Measurements from ENCODE around the gene CLEC4M. TPM values are rescaled to one million over a fixed set of nuclear protein-coding genes. Genes with fewer than 3 reads are reported as not detected.

CLEC4M gene
- total RNA-seq, 1 donor from 2014 or later = not detected

GRCh38 chr19:7783991-7784423 lies 21.0 kb downstream of the CLEC4M start:
- Histone ChIP-seq H2AFZ (replicated peaks) (no peak overlapping the region), H3K9me3 (ENCODE audit: low read depth) (no peaks in the 10 kb centered on the region), H3K79me2 (ENCODE audit: low read depth) (no peaks in the 10 kb centered on the region), H3F3A (ENCODE audit: low read depth) (peaks cover 14% of the 10 kb centered on the region), H3K4me3 (no peak overlapping the region), H3K4me1 (no peaks in the 10 kb centered on the region), H3K9ac (no peak overlapping the region), H3K4me2 (no peak overlapping the region), H4K20me1 (ENCODE audit: low read depth) (peaks cover 9% of the 10 kb centered on the region), H3K36me3 (no peaks in the 10 kb centered on the region), H3K27me3 (peaks cover 90% of the 10 kb centered on the region), H3K27ac (no peak overlapping the region)
- no peak for TF ChIP-seq EZH2phosphoT487 (IDR thresholded peaks at IDR 0.05)
- Mint-ChIP-seq H3K36me3 (no peaks in the 10 kb centered on the region), H3K27ac (no peak overlapping the region), H3K4me1 (no peaks in the 10 kb centered on the region), H3K27me3 (ENCODE audit: insufficient read depth, low read depth) (peaks cover 38% of the 10 kb centered on the region), H3K4me3 (no peak overlapping the region), H3K9me3 (peaks cover 7% of the 10 kb centered on the region)
- DNase-seq (ENCODE audit: low spot score) = no peak

- no peak for DNase-seq (ENCODE audit: low spot score)
- H3K27me3 ChIP-seq = peaks cover 98% of the 10 kb centered on the region
- no peak overlapping the region for H3K4me3 ChIP-seq
- TF ChIP-seq EZH2 (IDR thresholded peaks at IDR 0.05) = no peak
- TF ChIP-seq CTCF (IDR thresholded peaks at IDR 0.05) = no peak
- no peak for TF ChIP-seq EZH2phosphoT487 (IDR thresholded peaks at IDR 0.05)
- H3K36me3 ChIP-seq = no peaks in the 10 kb centered on the region
- H3K4me2 ChIP-seq = no peak overlapping the region
- peaks cover 41% of the 10 kb centered on the region for H3K27me3 Mint-ChIP-seq (ENCODE audit: insufficient read depth, low read depth)
- no peak overlapping the region for H3K27ac Mint-ChIP-seq
- H4K20me1 ChIP-seq (ENCODE audit: low read depth) = peaks cover 16% of the 10 kb centered on the region
- no peak overlapping the region for H3K9ac ChIP-seq
- peaks cover 7% of the 10 kb centered on the region for H3K9me3 Mint-ChIP-seq
- H3K9me3 ChIP-seq (ENCODE audit: low read depth) = no peaks in the 10 kb centered on the region
- peaks cover 14% of the 10 kb centered on the region for H3F3A ChIP-seq (ENCODE audit: low read depth)
- H3K4me1 ChIP-seq = peaks cover 5% of the 10 kb centered on the region
- H3K36me3 Mint-ChIP-seq = no peaks in the 10 kb centered on the region
- no peaks in the 10 kb centered on the region for H3K4me1 Mint-ChIP-seq
- H3K4me3 Mint-ChIP-seq = no peak overlapping the region
- H3K79me2 ChIP-seq (ENCODE audit: low read depth) = no peaks in the 10 kb centered on the region
- H2AFZ ChIP-seq (replicated peaks) = no peak overlapping the region
- H3K27ac ChIP-seq = no peak overlapping the region
Observed at GRCh38 chr19:7784856-7785255, 21.8 kb downstream of the CLEC4M start.

- H3K9me3 ChIP-seq (ENCODE audit: low read depth) = no peaks in the 10 kb centered on the region
- H3K36me3 ChIP-seq = no peaks in the 10 kb centered on the region
- Mint-ChIP-seq H3K27ac (no peak overlapping the region), H3K9me3 (peaks cover 7% of the 10 kb centered on the region), H3K27me3 (ENCODE audit: insufficient read depth, low read depth) (peaks cover 53% of the 10 kb centered on the region), H3K4me3 (peak overlapping the region; percentile 71), H3K4me1 (no peaks in the 10 kb centered on the region), H3K36me3 (no peaks in the 10 kb centered on the region)
- DNase-seq (ENCODE audit: low spot score) = no peak
- H4K20me1 ChIP-seq (ENCODE audit: low read depth) = peaks cover 16% of the 10 kb centered on the region
- peaks cover 97% of the 10 kb centered on the region for H3K27me3 ChIP-seq
- peak overlapping the region; percentile 64 for H3K4me2 ChIP-seq
- H3F3A ChIP-seq (ENCODE audit: low read depth) = peaks cover 10% of the 10 kb centered on the region
- H3K27ac ChIP-seq = no peak overlapping the region
- no peak overlapping the region for H3K4me3 ChIP-seq
- TF ChIP-seq EZH2phosphoT487 (IDR thresholded peaks at IDR 0.05) (no peak), CTCF (IDR thresholded peaks at IDR 0.05) (no peak), EZH2 (IDR thresholded peaks at IDR 0.05) (no peak)
- no peak overlapping the region for H2AFZ ChIP-seq (replicated peaks)
- H3K79me2 ChIP-seq (ENCODE audit: low read depth) = no peaks in the 10 kb centered on the region
- peaks cover 5% of the 10 kb centered on the region for H3K4me1 ChIP-seq
- H3K9ac ChIP-seq = no peak overlapping the region
Observed at GRCh38 chr19:7787141-7787540, 24.1 kb downstream of the CLEC4M start.

- H3K27me3 ChIP-seq = peaks cover 97% of the 10 kb centered on the region
- no peak overlapping the region for H2AFZ ChIP-seq (replicated peaks)
- TF ChIP-seq EZH2phosphoT487 (IDR thresholded peaks at IDR 0.05) (peak; percentile 56), EZH2 (IDR thresholded peaks at IDR 0.05) (peak; percentile 67), CTCF (IDR thresholded peaks at IDR 0.05) (no peak)
- no peak overlapping the region for H3K9ac ChIP-seq
- no peak overlapping the region for H3K27ac Mint-ChIP-seq
- DNase-seq (ENCODE audit: low spot score) = no peak
- H3K4me3 Mint-ChIP-seq = peak overlapping the region; percentile 71
- H3F3A ChIP-seq (ENCODE audit: low read depth) = peaks cover 10% of the 10 kb centered on the region
- H3K27ac ChIP-seq = no peak overlapping the region
- H3K9me3 Mint-ChIP-seq = peaks cover 7% of the 10 kb centered on the region
- no peaks in the 10 kb centered on the region for H3K4me1 Mint-ChIP-seq
- H3K4me2 ChIP-seq = peak overlapping the region; percentile 64
- peaks cover 57% of the 10 kb centered on the region for H3K27me3 Mint-ChIP-seq (ENCODE audit: insufficient read depth, low read depth)
- H3K4me3 ChIP-seq = peak overlapping the region; percentile 33
- no peaks in the 10 kb centered on the region for H3K9me3 ChIP-seq (ENCODE audit: low read depth)
- peaks cover 5% of the 10 kb centered on the region for H3K4me1 ChIP-seq
- no peaks in the 10 kb centered on the region for H3K36me3 Mint-ChIP-seq
- no peaks in the 10 kb centered on the region for H3K36me3 ChIP-seq
- H3K79me2 ChIP-seq (ENCODE audit: low read depth) = no peaks in the 10 kb centered on the region
- peaks cover 16% of the 10 kb centered on the region for H4K20me1 ChIP-seq (ENCODE audit: low read depth)
Observed at GRCh38 chr19:7787602-7788177, 24.6 kb downstream of the CLEC4M start.

All from neural progenitor cell (in vitro differentiated cells).